AG09319 (cell line): ENCODE measurements around the gene MMP14.
A peak's percentile ranks its signal among the peaks of the same experiment; 100 is the strongest.
"Not testable (repeated sequence)": the region's sequence is repeated elsewhere in the genome, so short reads cannot be mapped to it uniquely, and the experiment has no call there.

Experiments
- DNase-seq: peaks from one replicate; pipeline ENCODE4 v3.0.0-alpha.2; 2010; ENCODE audit warnings: low read depth; ENCODE audit errors: extremely low read depth
- CTCF ChIP-seq: IDR thresholded peaks from 2 replicates; pipeline ENCODE4 v1.5.1; 2011; ENCODE audit warnings: low read depth, mild to moderate bottlenecking, inconsistent platforms, low read length, moderate library complexity

Gene MMP14

GRCh38 chr14:22849212-22849819 lies 12.9 kb downstream of the MMP14 start:
- no peak for TF ChIP-seq CTCF
- DNase-seq, result no peak

- TF ChIP-seq CTCF, result no peak
- DNase-seq, result peak; percentile 93
Observed at GRCh38 chr14:22850944-22851764, 14.8 kb downstream of the MMP14 start.

GRCh38 chr14:22852178-22852577 lies 15.8 kb downstream of the MMP14 start:
- not testable (repeated sequence) for DNase-seq

- DNase-seq, result no peak
- TF ChIP-seq CTCF, result no peak
Observed at GRCh38 chr14:22852599-22852939, 16.2 kb downstream of the MMP14 start.

- DNase-seq, result no peak
- peak; percentile 87 for TF ChIP-seq CTCF
Observed at GRCh38 chr14:22852940-22853767, 16.8 kb downstream of the MMP14 start.

- not testable (repeated sequence) for DNase-seq
Observed at GRCh38 chr14:22854296-22854695, 17.9 kb downstream of the MMP14 start.

- no peak for TF ChIP-seq CTCF
- DNase-seq, result no peak
Observed at GRCh38 chr14:22854963-22855724, 18.8 kb downstream of the MMP14 start.

GRCh38 chr14:22856428-22856827 lies 20.0 kb downstream of the MMP14 start:
- TF ChIP-seq CTCF, result no peak
- DNase-seq, result no peak

- not testable (repeated sequence) for DNase-seq
Observed at GRCh38 chr14:22860377-22860776, 24.0 kb downstream of the MMP14 start.
